Erythroblast (primary cell): ENCODE data around the gene ACAT2.
A peak's percentile ranks its signal among the peaks of the same experiment; 100 is the strongest.

Experiments
- DNase-seq, 2 experiments: peaks; one replicate each; lab custom pipeline; 2025; lab: John Stamatoyannopoulos, UW
- GATA1 ChIP-seq: IDR thresholded peaks from 2 replicates; pipeline ENCODE4 v1.6.1; 2011; ENCODE audit warnings: low read depth, mild to moderate bottlenecking, control low read depth, low read length, moderate library complexity
- POLR2A ChIP-seq: IDR thresholded peaks from 2 replicates; pipeline ENCODE4 v1.6.1; 2011; ENCODE audit warnings: mild to moderate bottlenecking, low read length

Gene ACAT2

DNA sequence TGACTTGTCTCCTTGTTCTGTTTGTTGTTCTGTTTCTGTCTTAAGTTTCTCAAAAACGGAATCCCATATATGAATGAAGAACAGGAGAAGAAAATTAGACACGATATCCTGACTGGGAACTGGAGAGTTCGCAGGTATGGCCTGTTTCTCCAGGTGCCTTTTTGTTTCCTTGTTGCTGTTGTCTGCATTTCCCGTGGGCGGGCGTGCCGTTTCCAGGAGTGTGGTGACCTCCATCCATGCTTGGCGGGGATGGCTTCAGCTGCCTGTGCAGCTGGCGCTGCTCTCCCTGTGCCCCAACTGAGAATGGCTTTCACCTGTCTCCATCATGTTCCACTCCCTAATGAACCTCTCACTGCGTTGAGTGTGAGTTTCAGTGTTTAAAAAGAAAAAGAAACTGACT lies 42.7 kb downstream of the ACAT2 start:
- no peak for TF ChIP-seq GATA1
- TF ChIP-seq POLR2A, result no peak
- DNase-seq, result no peak

DNA sequence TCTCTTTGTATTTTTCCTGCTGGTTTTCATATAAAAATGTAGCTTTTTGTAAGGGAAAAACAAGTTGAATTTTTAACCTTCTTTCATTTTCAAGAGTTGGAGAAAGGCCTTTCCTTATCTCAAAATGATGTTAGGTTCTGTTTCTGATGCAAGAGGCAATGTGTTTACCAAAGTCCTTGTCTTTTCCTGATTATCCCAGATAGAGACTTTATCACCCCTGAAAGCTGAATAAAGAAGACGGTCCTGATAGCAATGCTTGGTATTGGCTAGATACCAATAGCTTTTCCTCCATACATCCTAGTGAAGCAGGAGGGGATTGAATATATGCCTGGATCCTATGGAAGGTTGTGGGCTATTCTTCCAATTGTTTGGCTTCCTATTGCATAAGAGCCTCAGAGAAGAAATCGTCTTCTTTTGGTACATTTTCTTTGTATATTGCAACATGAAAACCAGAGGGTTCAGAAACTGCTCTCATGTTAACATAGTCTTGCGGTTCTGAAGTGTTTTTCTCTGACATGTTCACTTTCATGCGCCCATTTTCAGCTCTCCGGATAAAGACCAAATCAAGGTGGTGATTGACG lies 43.7 kb downstream of the ACAT2 start:
- no peak for DNase-seq
- no peak for TF ChIP-seq POLR2A
- no peak for TF ChIP-seq GATA1

DNA sequence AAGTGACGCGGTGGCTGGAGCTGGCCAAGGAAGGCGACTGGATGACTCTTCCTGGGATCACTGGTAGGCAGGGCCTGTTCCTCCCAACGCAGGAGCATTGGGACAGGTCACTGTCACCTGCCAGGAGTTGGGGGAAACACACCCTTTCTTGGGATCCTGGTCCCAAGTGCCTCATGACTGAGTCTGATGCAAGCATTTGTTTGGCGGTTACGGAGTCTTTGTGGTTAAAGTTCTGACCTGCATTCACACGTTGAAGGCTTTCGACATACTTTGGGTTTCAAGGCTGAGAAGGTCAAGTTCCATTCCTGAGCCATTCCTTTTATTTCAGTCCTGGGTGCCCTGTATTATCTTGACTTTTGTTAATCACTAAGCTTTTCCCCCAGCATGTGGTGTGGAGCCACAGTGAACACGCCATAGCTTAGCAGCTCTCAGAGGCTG lies 44.2 kb downstream of the ACAT2 start:
- DNase-seq, result no peak
- TF ChIP-seq POLR2A, result no peak

DNA sequence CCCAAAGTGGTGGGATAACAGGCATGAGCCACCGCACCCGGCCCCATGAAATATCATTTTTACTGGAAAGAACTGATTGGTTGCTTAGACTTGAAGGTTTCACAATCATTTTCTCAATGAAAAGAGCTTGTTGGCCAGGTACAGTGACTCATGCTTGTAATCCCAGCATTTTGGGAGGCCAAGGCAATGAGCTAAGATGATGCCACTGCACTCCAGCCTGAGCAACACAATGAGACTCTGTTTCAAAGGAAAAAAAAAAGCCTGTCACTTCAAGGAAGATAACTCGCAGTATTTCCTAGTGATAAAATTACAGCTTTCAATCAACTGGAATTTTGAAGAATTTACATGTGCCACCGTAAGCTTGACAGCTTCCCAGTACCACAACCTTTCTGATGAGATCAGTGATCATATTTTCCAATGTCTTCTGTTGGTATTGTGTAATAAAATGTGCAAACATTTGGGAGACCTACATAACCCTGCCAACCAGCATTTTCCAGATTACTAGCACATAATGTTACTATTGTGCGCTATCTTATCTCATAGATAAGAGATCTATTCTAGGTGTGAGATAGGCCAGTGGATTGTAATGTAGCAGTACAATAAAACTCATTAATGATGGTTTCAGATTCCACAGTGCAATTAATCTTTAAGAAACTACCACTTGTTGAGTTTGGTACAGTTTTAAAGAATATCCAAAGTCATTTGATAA lies 45.5 kb downstream of the ACAT2 start:
- no peak for DNase-seq
- TF ChIP-seq POLR2A, result no peak
- TF ChIP-seq GATA1, result no peak

DNA sequence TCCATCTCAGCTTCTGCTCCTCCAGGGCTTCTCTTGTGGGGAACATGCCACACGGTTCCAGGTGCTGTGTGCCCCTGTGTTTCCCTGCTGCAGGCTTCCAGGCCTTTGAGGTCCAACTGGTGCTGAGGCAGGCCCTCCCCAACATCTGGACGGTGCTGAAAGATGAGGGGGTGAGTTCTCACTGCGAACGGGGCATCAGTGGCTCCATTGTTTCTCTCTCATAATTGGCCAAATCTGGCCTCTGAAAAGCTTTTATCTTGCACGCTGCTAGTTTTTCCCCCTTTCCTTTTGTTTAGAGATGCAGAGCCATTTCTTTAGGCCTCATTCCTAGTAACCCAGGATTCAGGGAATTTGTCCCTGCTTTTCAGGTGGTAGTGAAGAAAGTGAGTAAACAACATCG lies 46.8 kb downstream of the ACAT2 start:
- TF ChIP-seq GATA1 (no peak), POLR2A (no peak)
- DNase-seq, result no peak

GRCh38 chr6:159809149-159809548 lies 47.3 kb downstream of the ACAT2 start:
- TF ChIP-seq POLR2A (no peak), GATA1 (no peak)
- DNase-seq, result no peak

DNA sequence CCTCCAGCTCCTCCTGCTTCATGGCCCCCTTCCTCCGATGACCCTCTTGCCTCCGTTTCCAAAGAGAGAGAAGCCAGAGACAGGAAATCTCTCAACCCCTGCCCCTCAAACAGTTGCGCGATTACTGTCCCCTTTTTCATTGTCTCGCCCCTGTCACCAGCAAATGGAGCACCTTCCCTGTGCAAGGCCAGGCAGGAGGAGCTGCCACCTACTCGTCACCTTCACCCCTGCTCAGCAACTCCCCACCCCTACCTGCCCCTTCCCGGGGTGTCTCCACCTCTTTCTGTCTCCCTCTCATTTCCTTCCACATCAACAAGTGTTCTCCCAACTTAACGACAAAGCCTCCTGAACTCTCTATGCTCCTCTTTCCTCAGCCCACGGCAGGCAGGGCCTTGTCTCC lies 51.9 kb downstream of the ACAT2 start:
- DNase-seq, result no peak
- no peak for TF ChIP-seq POLR2A
- TF ChIP-seq GATA1, result no peak

DNA sequence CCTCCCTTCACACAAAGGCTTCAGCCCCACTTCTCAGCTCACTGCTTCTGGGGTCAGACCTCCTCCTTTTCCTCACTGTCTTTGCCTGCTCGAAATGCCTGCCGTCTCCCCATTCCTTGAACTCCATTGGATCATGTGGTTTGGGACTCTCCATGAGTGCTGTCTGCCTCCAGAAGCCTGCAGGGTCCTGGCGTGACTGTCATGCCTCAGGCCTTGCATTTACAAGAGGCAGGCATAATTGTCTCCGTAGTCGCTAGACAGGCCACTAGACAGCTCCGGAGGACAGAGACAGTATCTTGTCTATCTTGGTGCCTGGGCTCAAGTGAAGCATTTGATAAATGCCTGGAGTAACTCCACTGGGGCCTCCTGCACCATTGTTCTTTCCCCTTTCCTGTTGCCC lies 53.6 kb downstream of the ACAT2 start:
- no peak for TF ChIP-seq POLR2A
- TF ChIP-seq GATA1, result no peak

GRCh38 chr6:159816775-159817174 lies 54.9 kb downstream of the ACAT2 start:
- DNase-seq, result peak in 1 of 2 experiments; percentile 35

More for the DNA sequence above, 53.6 kb downstream of the ACAT2 start:
- no peak for DNase-seq

- no peak for TF ChIP-seq GATA1
- no peak for TF ChIP-seq POLR2A
- DNase-seq, result no peak
Observed at GRCh38 chr6:159817951-159818739, 56.3 kb downstream of the ACAT2 start.

DNA sequence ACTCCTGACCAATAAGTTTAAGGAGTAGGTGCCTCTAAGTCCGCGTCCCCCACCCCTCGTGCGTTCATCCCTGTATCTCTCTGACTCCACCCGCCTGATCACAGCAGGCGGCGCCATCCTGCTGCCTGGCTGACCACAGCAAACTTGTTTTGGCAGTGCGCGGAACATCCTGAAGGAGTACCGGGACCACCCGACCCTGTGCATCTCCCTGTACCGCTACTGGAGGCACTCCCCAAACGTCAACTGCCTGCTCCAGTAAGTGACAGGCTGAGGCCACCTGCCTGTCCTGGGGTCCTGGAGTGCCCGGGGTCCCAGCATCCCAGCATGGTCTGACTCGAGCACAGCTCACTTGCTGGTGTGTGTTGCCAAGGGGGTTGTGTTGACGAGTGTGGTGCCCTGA lies 57.3 kb downstream of the ACAT2 start:
- TF ChIP-seq POLR2A (no peak), GATA1 (no peak)
- DNase-seq, result no peak

DNA sequence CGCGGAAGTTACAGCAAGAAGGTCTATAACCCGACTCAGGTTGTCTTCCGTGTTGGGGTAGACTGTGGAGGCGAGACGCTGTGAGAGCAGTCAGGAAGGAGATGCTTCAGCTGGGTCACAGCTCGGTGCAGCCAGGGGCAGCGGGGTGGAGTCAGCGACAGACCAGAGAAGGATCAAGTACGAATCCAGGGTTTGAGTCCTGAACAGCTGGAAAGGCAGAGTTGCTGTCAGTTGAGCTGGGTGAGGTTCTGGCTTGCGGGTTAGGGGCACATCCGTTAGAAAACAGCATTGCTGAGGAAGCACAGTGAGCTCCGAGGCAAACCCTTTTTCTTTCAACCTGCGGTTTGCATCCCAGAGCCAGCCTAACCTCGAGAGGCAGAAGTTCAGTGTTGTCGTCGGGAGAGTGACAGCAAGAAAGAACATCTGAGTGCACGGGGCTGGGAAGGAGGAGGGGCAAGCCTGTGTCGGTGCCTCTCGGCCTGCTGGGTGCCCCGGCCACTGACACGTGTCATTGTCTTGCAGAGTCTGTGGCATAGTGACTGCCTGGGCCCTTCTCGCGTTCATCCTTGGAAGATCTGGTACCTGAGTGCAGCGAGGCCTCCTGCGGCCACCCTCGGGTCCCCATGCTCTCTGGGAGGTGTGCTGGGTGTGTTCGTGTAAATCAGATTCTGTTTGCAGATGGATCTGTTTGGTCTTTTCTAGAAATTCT lies 58.2 kb downstream of the ACAT2 start:
- no peak for TF ChIP-seq POLR2A
- TF ChIP-seq GATA1, result no peak
- no peak for DNase-seq

GRCh38 chr6:159821122-159821521 lies 59.3 kb downstream of the ACAT2 start:
- no peak for DNase-seq
- TF ChIP-seq GATA1 (no peak), POLR2A (no peak)

GRCh38 chr6:159821726-159822125 lies 59.9 kb downstream of the ACAT2 start:
- no peak for DNase-seq
- TF ChIP-seq GATA1, result no peak
